Glutamatergic neuron (in vitro differentiated cells): ENCODE measurements around the gene PDIA3. TPM values are rescaled to one million over a fixed set of nuclear protein-coding genes. Genes with fewer than 3 reads are reported as not detected.
"Not testable (repeated sequence)": the region's sequence is repeated elsewhere in the genome, so short reads cannot be mapped to it uniquely, and the experiment has no call there.

ENCODE experiments used
- DNase-seq: peaks from one replicate; pipeline ENCODE4 v3.0.0; 2022
- H3K27ac Mint-ChIP-seq: one replicate; pipeline ENCODE4 v1.8.0; 2020; ENCODE audit warnings: mild to moderate bottlenecking, mixed read lengths, inconsistent platforms; ENCODE audit not compliant: unreplicated experiment
- H3K27me3 Mint-ChIP-seq: one replicate; pipeline ENCODE4 v1.8.0; 2020; ENCODE audit warnings: mild to moderate bottlenecking, moderate library complexity, mixed read lengths, inconsistent platforms; ENCODE audit not compliant: unreplicated experiment
- H3K36me3 Mint-ChIP-seq: one replicate; pipeline ENCODE4 v1.8.0; 2020; ENCODE audit warnings: mild to moderate bottlenecking, mixed read lengths, inconsistent platforms; ENCODE audit not compliant: unreplicated experiment
- H3K4me1 Mint-ChIP-seq: one replicate; pipeline ENCODE4 v1.8.0; 2020; ENCODE audit warnings: mild to moderate bottlenecking, low read depth, mixed read lengths, inconsistent platforms; ENCODE audit not compliant: unreplicated experiment
- H3K4me3 Mint-ChIP-seq: one replicate; pipeline ENCODE4 v1.8.0; 2020; ENCODE audit warnings: mild to moderate bottlenecking, mixed read lengths, inconsistent platforms; ENCODE audit not compliant: unreplicated experiment
- H3K9me3 Mint-ChIP-seq: one replicate; pipeline ENCODE4 v1.8.0; 2020; ENCODE audit warnings: mild to moderate bottlenecking, moderate library complexity, mixed read lengths, inconsistent platforms; ENCODE audit not compliant: unreplicated experiment
- CTCF ChIP-seq: fragments of 200-600 bp; sonication (generic); IDR thresholded peaks from one replicate; pipeline ENCODE4 v1.5.0; 2021; ENCODE audit not compliant: partially characterized antibody, unreplicated experiment
- total RNA-seq: library from RNA; stranded (reverse); fragmentation: NEBNext Ultra II Directional; extraction: Animal tissue kit (Norgen Biotek cat#: 25700); gene quantifications from one replicate; pipeline ENCODE4 v1.2.1, GENCODE V29; 2021; ENCODE audit not compliant: unreplicated experiment

Gene PDIA3
- total RNA-seq, 1 donor from 2014 or later, result 222 TPM

GRCh38 chr15:43799945-43800285, 53.7 kb downstream of the PDIA3 start, which contains the start of gene SERINC4:
Gene SERINC4 (minus strand): TSS chr15:43800220. CDS start chr15:43799986, 234 bp downstream.
- H3K4me1 Mint-ChIP-seq, result peaks cover 16% of the 10 kb centered on the region
- DNase-seq, result no peak
- H3K27me3 Mint-ChIP-seq, result peaks cover 9% of the 10 kb centered on the region
- H3K27ac Mint-ChIP-seq, result peak within 1 kb of the TSS; percentile 97
- H3K4me3 Mint-ChIP-seq, result peak within 1 kb of the TSS; percentile 100
- H3K36me3 Mint-ChIP-seq, result peaks cover 4% of the 10 kb centered on the region
- no peak for TF ChIP-seq CTCF
- H3K9me3 Mint-ChIP-seq, result peaks cover 7% of the 10 kb centered on the region

GRCh38 chr15:43800286-43801141, 54.3 kb downstream of the PDIA3 start, which contains the start of gene HYPK:
Gene HYPK (plus strand): TSS chr15:43800599. CDS start chr15:43800623, 24 bp downstream.
- DNase-seq, result peak; percentile 91
- H3K36me3 Mint-ChIP-seq, result peaks cover 4% of the 10 kb centered on the region
- peak within 1 kb of the TSS; percentile 100 for H3K4me3 Mint-ChIP-seq
- peak within 1 kb of the TSS; percentile 97 for H3K27ac Mint-ChIP-seq
- peaks cover 7% of the 10 kb centered on the region for H3K9me3 Mint-ChIP-seq
- H3K4me1 Mint-ChIP-seq, result peaks cover 15% of the 10 kb centered on the region
- TF ChIP-seq CTCF, result no peak
- peaks cover 9% of the 10 kb centered on the region for H3K27me3 Mint-ChIP-seq

- not testable (repeated sequence) for DNase-seq, H3K27me3 Mint-ChIP-seq, H3K9me3 Mint-ChIP-seq, H3K36me3 Mint-ChIP-seq, H3K4me3 Mint-ChIP-seq, H3K27ac Mint-ChIP-seq
- peaks cover 15% of the 10 kb centered on the region for H3K4me1 Mint-ChIP-seq
These were observed 56.4 kb downstream of the PDIA3 start for GRCh38 chr15:43802676-43803075.

- no peak overlapping the region for H3K4me3 Mint-ChIP-seq
- peaks cover 3% of the 10 kb centered on the region for H3K9me3 Mint-ChIP-seq
- no peaks in the 10 kb centered on the region for H3K4me1 Mint-ChIP-seq
- no peak for DNase-seq
- no peaks in the 10 kb centered on the region for H3K27me3 Mint-ChIP-seq
- no peak for TF ChIP-seq CTCF
- H3K36me3 Mint-ChIP-seq, result no peaks in the 10 kb centered on the region
- H3K27ac Mint-ChIP-seq, result no peak overlapping the region
These were observed 62.3 kb downstream of the PDIA3 start for GRCh38 chr15:43808435-43808950.

GRCh38 chr15:43808960-43809678, 62.9 kb downstream of the PDIA3 start:
- no peaks in the 10 kb centered on the region for H3K4me1 Mint-ChIP-seq
- no peak for DNase-seq
- H3K4me3 Mint-ChIP-seq, result no peak overlapping the region
- H3K27me3 Mint-ChIP-seq, result no peaks in the 10 kb centered on the region
- no peaks in the 10 kb centered on the region for H3K36me3 Mint-ChIP-seq
- TF ChIP-seq CTCF, result no peak
- H3K27ac Mint-ChIP-seq, result no peak overlapping the region
- peaks cover 3% of the 10 kb centered on the region for H3K9me3 Mint-ChIP-seq

- not testable (repeated sequence) for H3K36me3 Mint-ChIP-seq, H3K27me3 Mint-ChIP-seq, H3K9me3 Mint-ChIP-seq, H3K27ac Mint-ChIP-seq, DNase-seq, H3K4me1 Mint-ChIP-seq
- H3K4me3 Mint-ChIP-seq, result peak overlapping the region; percentile 7
These were observed 68.8 kb downstream of the PDIA3 start for GRCh38 chr15:43815064-43815463.
